Fibroblast of pulmonary artery (primary cell): Measurements from ENCODE around the gene NCR3LG1.

Experiments
- DNase-seq: peaks from one replicate; pipeline ENCODE4 v3.0.0-alpha.2; 2010; ENCODE audit warnings: low read depth
- H3K4me3 ChIP-seq: replicated peaks from 2 replicates; pipeline ENCODE4 v1.5.1; 2011; ENCODE audit warnings: low read depth, mild to moderate bottlenecking, control low read depth, low read length, moderate library complexity
- CTCF ChIP-seq: IDR thresholded peaks from 2 replicates; pipeline ENCODE4 v1.5.1; 2011; ENCODE audit warnings: mild to moderate bottlenecking, control low read depth, low read length, inconsistent platforms; ENCODE audit errors: missing control alignments

NCR3LG1 gene

GRCh38 chr11:17397311-17398002 lies 45.9 kb downstream of the NCR3LG1 start:
- no peak for TF ChIP-seq CTCF
- no peak overlapping the region for H3K4me3 ChIP-seq
- no peak for DNase-seq

- no peak overlapping the region for H3K4me3 ChIP-seq
- no peak for DNase-seq
- no peak for TF ChIP-seq CTCF
These were observed 47.6 kb downstream of the NCR3LG1 start for GRCh38 chr11:17399236-17399635.

- H3K4me3 ChIP-seq: no peak overlapping the region
- no peak for TF ChIP-seq CTCF
- no peak for DNase-seq
These were observed 48.6 kb downstream of the NCR3LG1 start for GRCh38 chr11:17400048-17400775.

- TF ChIP-seq CTCF: no peak
- no peak for DNase-seq
- no peak overlapping the region for H3K4me3 ChIP-seq
These were observed 49.7 kb downstream of the NCR3LG1 start for GRCh38 chr11:17401316-17401715.

- H3K4me3 ChIP-seq: no peak overlapping the region
- no peak for TF ChIP-seq CTCF
- DNase-seq: no peak
These were observed 50.2 kb downstream of the NCR3LG1 start for GRCh38 chr11:17401841-17402240.

- no peak overlapping the region for H3K4me3 ChIP-seq
- DNase-seq: no peak
- no peak for TF ChIP-seq CTCF
These were observed 50.9 kb downstream of the NCR3LG1 start for GRCh38 chr11:17402486-17402885.
